ENCODE measurements around the gene EHD3. TPM values are rescaled to one million over a fixed set of nuclear protein-coding genes. Genes with fewer than 3 reads are reported as not detected.

Gene EHD3
- total and polyA plus RNA-seq, 7 donors, result 0.73 to 5.2 (median 1.8) TPM

DNA sequence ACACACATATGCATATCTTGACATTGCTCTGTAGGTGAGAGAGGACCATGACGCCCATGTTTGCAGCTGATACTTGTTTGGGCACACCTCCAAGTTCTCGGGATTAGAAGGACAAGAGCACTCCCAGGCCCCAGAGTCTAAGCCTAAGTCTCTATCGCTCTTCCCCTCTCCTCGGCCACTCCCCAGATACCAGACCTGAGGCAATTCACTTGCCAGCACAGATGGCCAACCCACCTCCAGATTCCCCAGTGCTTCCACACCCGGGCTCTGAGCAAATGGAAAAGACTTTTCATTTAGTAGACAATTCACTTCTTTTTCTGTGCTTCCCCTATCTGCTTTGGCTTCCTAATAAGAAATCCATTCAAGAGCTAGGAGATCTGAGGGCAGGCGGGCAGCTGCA, 32.9 kb downstream of the EHD3 start:
- Histone ChIP-seq H3K9me3 (no peaks in the 10 kb centered on the region), H3K4me3 (no peak overlapping the region), H3K27ac (no peak overlapping the region), H3K4me1 (no peaks in the 10 kb centered on the region), H3K36me3 (ENCODE audit: insufficient read depth in 1 of 2, low read depth in 1 of 2) (no peaks in the 10 kb centered on the region), H3K27me3 (ENCODE audit: insufficient read depth in 3 of 3, low read length in 2 of 3) (no peaks in the 10 kb centered on the region)
- ATAC-seq, result no peak
- DNase-seq, result no peak
- TF ChIP-seq CTCF (IDR thresholded peaks at IDR 0.05), result no peak
- 70 to 82% (median 75%) methylated on average over 6 of the region's 6 CpGs for WGBS, 3 donors
- intact Hi-C loops (cut with DNase I), result no loop called here

GRCh38 chr2:31267437-31268120, 33.6 kb downstream of the EHD3 start:
- DNase-seq (no peak), ATAC-seq (no peak)
- H3K27ac ChIP-seq, result no peak overlapping the region
- no peak for TF ChIP-seq CTCF (IDR thresholded peaks at IDR 0.05)
- intact Hi-C loops (cut with DNase I), result no loop called here
- H3K9me3 ChIP-seq, result no peaks in the 10 kb centered on the region
- no peak overlapping the region for H3K4me3 ChIP-seq
- 74 to 81% (median 78%) methylated on average over 8 of the region's 8 CpGs for WGBS, 3 donors
- no peaks in the 10 kb centered on the region for H3K36me3 ChIP-seq (ENCODE audit: insufficient read depth in 1 of 2, low read depth in 1 of 2)
- H3K4me1 ChIP-seq, result no peaks in the 10 kb centered on the region
- no peaks in the 10 kb centered on the region for H3K27me3 ChIP-seq (ENCODE audit: insufficient read depth in 3 of 3, low read length in 2 of 3)

- Histone ChIP-seq H3K27me3 (ENCODE audit: insufficient read depth in 3 of 3, low read length in 2 of 3) (no peaks in the 10 kb centered on the region), H3K36me3 (ENCODE audit: insufficient read depth in 1 of 2, low read depth in 1 of 2) (no peaks in the 10 kb centered on the region), H3K4me1 (no peaks in the 10 kb centered on the region), H3K9me3 (no peaks in the 10 kb centered on the region), H3K4me3 (no peak overlapping the region), H3K27ac (no peak overlapping the region)
- intact Hi-C loops (cut with DNase I), result no loop called here
- WGBS, 3 donors, result 92 to 97% (median 94%) methylated on average over 2 of the region's 2 CpGs
- no peak for DNase-seq
- ATAC-seq, result no peak
- TF ChIP-seq CTCF (IDR thresholded peaks at IDR 0.05), result no peak
Observed at GRCh38 chr2:31268344-31268743, 34.4 kb downstream of the EHD3 start.

DNA sequence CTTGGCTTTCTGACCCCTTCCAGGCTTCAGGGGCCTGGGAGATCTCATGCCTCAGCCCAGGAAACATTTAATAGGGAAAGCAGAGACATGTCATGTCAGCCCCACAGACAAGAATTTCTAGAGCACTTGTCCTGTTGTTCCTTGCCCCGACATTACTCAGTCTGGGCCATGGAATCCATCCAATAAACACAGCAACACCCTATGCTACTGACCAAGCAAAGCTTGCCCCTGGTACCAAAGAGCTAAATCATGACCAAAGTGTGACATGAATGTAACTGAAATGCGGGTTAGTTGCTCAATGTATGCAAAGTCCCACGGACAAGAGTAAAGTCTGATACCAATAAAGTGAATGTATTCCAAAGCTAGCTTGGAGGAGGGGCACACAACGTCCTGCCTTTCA, 35.1 kb downstream of the EHD3 start:
- WGBS, 3 donors, result 69 to 76% (median 73%) methylated on average over 4 of the region's 4 CpGs
- TF ChIP-seq CTCF (IDR thresholded peaks at IDR 0.05), result no peak
- ATAC-seq (no peak), DNase-seq (no peak)
- Histone ChIP-seq H3K27ac (no peak overlapping the region), H3K4me3 (no peak overlapping the region), H3K9me3 (no peaks in the 10 kb centered on the region), H3K36me3 (ENCODE audit: insufficient read depth in 1 of 2, low read depth in 1 of 2) (no peaks in the 10 kb centered on the region), H3K4me1 (no peaks in the 10 kb centered on the region), H3K27me3 (ENCODE audit: insufficient read depth in 3 of 3, low read length in 2 of 3) (no peaks in the 10 kb centered on the region)
- intact Hi-C loops (cut with DNase I), result no loop called here

- no peak for TF ChIP-seq CTCF (IDR thresholded peaks at IDR 0.05)
- H3K27ac ChIP-seq, result no peak overlapping the region
- no peak overlapping the region for H3K4me3 ChIP-seq
- WGBS, 3 donors, result 95 to 99% (median 97%) methylated on average over 3 of the region's 3 CpGs
- H3K36me3 ChIP-seq (ENCODE audit: insufficient read depth in 1 of 2, low read depth in 1 of 2), result no peaks in the 10 kb centered on the region
- H3K27me3 ChIP-seq (ENCODE audit: insufficient read depth in 3 of 3, low read length in 2 of 3), result peaks cover 0 to 6% (median 0%) of the 10 kb centered on the region in 3 donors
- no peak for DNase-seq
- ATAC-seq, result no peak
- H3K4me1 ChIP-seq, result no peaks in the 10 kb centered on the region
- H3K9me3 ChIP-seq, result no peaks in the 10 kb centered on the region
- intact Hi-C loops (cut with DNase I), result no loop called here
Observed at GRCh38 chr2:31270131-31270530, 36.2 kb downstream of the EHD3 start.

Measured in psoas muscle (tissue), 8 donors.